NT2/D1 (cell line): ENCODE measurements around the gene DCLK1.

ENCODE experiments used
- SUZ12 ChIP-seq: IDR thresholded peaks from 2 replicates; pipeline ENCODE4 v1.6.1; 2011; ENCODE audit not compliant: insufficient read length, insufficient read depth; ENCODE audit errors: extremely low read depth
- YY1 ChIP-seq: IDR thresholded peaks from 2 replicates; pipeline ENCODE4 v1.6.1; 2011; ENCODE audit not compliant: insufficient read length, insufficient read depth

GRCh38 chr13:35914662-35915061 is 216.5 kb downstream of the DCLK1 start:
- TF ChIP-seq SUZ12 (no peak), YY1 (no peak)
